Neural cell (in vitro differentiated cells): Measurements from ENCODE around the gene RASSF8. TPM values are rescaled to one million over a fixed set of nuclear protein-coding genes. Genes with fewer than 3 reads are reported as not detected.

ENCODE experiments used
- H2AFZ ChIP-seq: fragments of 200-600, 300-800 bp; sonication (generic), shearing (Covaris generic); 2 replicates; pipeline ENCODE4 v1.6.0; 2014; ENCODE audit warnings: low read depth, mild to moderate bottlenecking, antibody characterized with exemption, low read length, moderate library complexity
- H3F3A ChIP-seq: fragments of 200-600 bp; shearing (Covaris generic); 2 replicates; pipeline ENCODE4 v1.6.1; 2016; ENCODE audit warnings: mild to moderate bottlenecking, moderate library complexity, mixed read lengths, antibody characterized with exemption, low read length; ENCODE audit not compliant: insufficient read depth, poor library complexity, severe bottlenecking
- H3K27ac ChIP-seq: fragments of 200-600, 300-800 bp; sonication (generic), shearing (Covaris generic); 2 replicates; pipeline ENCODE4 v1.5.1; 2014; ENCODE audit warnings: mild to moderate bottlenecking, low read length, moderate library complexity
- H3K27me3 ChIP-seq: fragments of 300-800, 200-600 bp; sonication (generic), shearing (Covaris generic); 2 replicates; pipeline ENCODE4 v1.6.0; 2014; ENCODE audit warnings: mild to moderate bottlenecking, low read depth, low read length, moderate library complexity; ENCODE audit not compliant: insufficient read depth
- H3K36me3 ChIP-seq: fragments of 300-800, 200-600 bp; sonication (generic), shearing (Covaris generic); 2 replicates; pipeline ENCODE4 v1.5.1; 2014; ENCODE audit warnings: mild to moderate bottlenecking, antibody characterized with exemption, low read length, moderate library complexity; ENCODE audit not compliant: insufficient read depth
- H3K4me2 ChIP-seq: fragments of 300-800, 200-600 bp; sonication (generic), shearing (Covaris generic); 2 replicates; pipeline ENCODE4 v1.6.0; 2014; ENCODE audit warnings: mild to moderate bottlenecking, low read length
- H3K4me3 ChIP-seq: fragments of 300-800, 200-600 bp; sonication (generic), shearing (Covaris generic); 2 replicates; pipeline ENCODE4 v1.5.1; 2014; ENCODE audit warnings: mild to moderate bottlenecking, low read length, moderate library complexity
- H3K79me2 ChIP-seq: fragments of 200-600 bp; shearing (Covaris generic); replicated peaks from 2 replicates; pipeline ENCODE4 v1.6.0; 2014; ENCODE audit warnings: mild to moderate bottlenecking, low read length, moderate library complexity; ENCODE audit not compliant: insufficient read depth
- H3K9ac ChIP-seq: fragments of 300-800, 200-600 bp; sonication (generic), shearing (Covaris generic); 2 replicates; pipeline ENCODE4 v1.6.1; 2016; ENCODE audit warnings: mild to moderate bottlenecking, low read length, mixed read lengths
- H3K9me2 ChIP-seq: fragments of 200-600 bp; shearing (Covaris generic); 2 replicates; pipeline ENCODE4 v1.6.1; 2016; ENCODE audit warnings: mild to moderate bottlenecking, low read length, mixed read lengths; ENCODE audit not compliant: insufficient read depth
- H3K9me3 ChIP-seq: fragments of 200-600, 300-800 bp; sonication (generic), shearing (Covaris generic); 2 replicates; pipeline ENCODE4 v1.6.1; 2016; ENCODE audit warnings: mild to moderate bottlenecking, mixed run types, low read length, moderate library complexity, mixed read lengths
- H4K20me1 ChIP-seq: fragments of 200-600 bp; shearing (Covaris generic); 2 replicates; pipeline ENCODE4 v1.6.1; 2016; ENCODE audit warnings: mild to moderate bottlenecking, mixed run types; ENCODE audit not compliant: insufficient read depth
- EP300 ChIP-seq: fragments of 450-650 bp; conservative IDR thresholded peaks from 2 replicates; pipeline ENCODE4 v1.6.1; 2014; ENCODE audit warnings: antibody characterized with exemption, mild to moderate bottlenecking, moderate library complexity; ENCODE audit not compliant: poor library complexity, severe bottlenecking
- EZH2 ChIP-seq: fragments of 200-600, 300-800 bp; shearing (Covaris generic), sonication (generic); IDR thresholded peaks from 2 replicates; pipeline ENCODE4 v1.6.1; 2014; ENCODE audit warnings: antibody characterized with exemption, low read length, borderline replicate concordance, mild to moderate bottlenecking; ENCODE audit not compliant: insufficient read depth, poor library complexity, severe bottlenecking
- MXI1 ChIP-seq: fragments of 450-650 bp; conservative IDR thresholded peaks from 2 replicates; pipeline ENCODE4 v1.6.1; 2014; ENCODE audit warnings: antibody characterized with exemption, mild to moderate bottlenecking; ENCODE audit not compliant: poor library complexity, severe bottlenecking
- POLR2AphosphoS5 ChIP-seq: IDR thresholded peaks from 2 replicates; pipeline ENCODE4 v1.6.1; 2012
- RAD21 ChIP-seq: fragments of 450-650 bp; conservative IDR thresholded peaks from 2 replicates; pipeline ENCODE4 v1.6.1; 2014; ENCODE audit warnings: antibody characterized with exemption, mild to moderate bottlenecking, moderate library complexity
- SMC3 ChIP-seq: fragments of 450-650 bp; conservative IDR thresholded peaks from 2 replicates; pipeline ENCODE4 v1.6.1; 2014; ENCODE audit warnings: antibody characterized with exemption, mild to moderate bottlenecking, moderate library complexity; ENCODE audit not compliant: poor library complexity
- TAF1 ChIP-seq: IDR thresholded peaks from 2 replicates; pipeline ENCODE4 v1.6.1; 2012; ENCODE audit warnings: low read depth
- polyA plus RNA-seq: library from polyadenylated mRNA; depleted of rRNA; stranded (reverse); fragments of >200 nt; gene quantifications from 2 replicates; pipeline ENCODE4 v1.2.3, GENCODE V29; 2014
- TF ChIP-seq, protein P1 (sequence below): IDR thresholded peaks from 2 replicates; pipeline ENCODE4 v1.6.1; 2012; ENCODE audit warnings: borderline replicate concordance
- TF ChIP-seq, protein P2 (sequence below): fragments of 450-650 bp; IDR thresholded peaks from 2 replicates; pipeline ENCODE4 v1.5.1; 2014; ENCODE audit warnings: antibody characterized with exemption, mild to moderate bottlenecking, moderate library complexity; ENCODE audit not compliant: poor library complexity, severe bottlenecking

The RASSF8 gene
- polyA plus RNA-seq, 1 donor from 2014 or later, result 11.4 TPM

DNA sequence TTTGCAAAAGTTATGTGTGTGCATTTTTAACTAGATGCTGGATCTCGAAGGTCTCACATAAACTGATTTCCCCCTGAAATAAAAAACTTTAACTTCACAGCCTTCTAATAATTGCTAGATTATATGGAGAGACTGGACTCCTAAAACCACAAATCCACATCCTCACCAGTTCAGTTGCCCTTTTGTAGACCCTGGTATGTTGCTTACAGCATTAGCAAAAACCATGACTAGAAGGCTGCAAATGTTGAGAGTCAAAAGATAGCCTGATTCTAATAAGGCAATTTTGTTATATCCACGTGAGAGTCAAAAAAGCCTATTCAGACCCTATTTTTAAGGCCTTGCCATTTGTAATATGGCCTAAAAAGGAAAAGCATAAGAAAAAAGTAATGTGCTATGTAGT lies 37.4 kb downstream of the RASSF8 start:
- H2AFZ ChIP-seq, result no peak overlapping the region
- H3K9me2 ChIP-seq, result no peaks in the 10 kb centered on the region
- no peak overlapping the region for H3K9ac ChIP-seq
- no peak overlapping the region for H3K4me2 ChIP-seq
- H3K36me3 ChIP-seq, result no peaks in the 10 kb centered on the region
- no peaks in the 10 kb centered on the region for H4K20me1 ChIP-seq
- no peak overlapping the region for H3K4me3 ChIP-seq
- no peak overlapping the region for H3K27ac ChIP-seq
- TF ChIP-seq EP300 (no peak), TAF1 (no peak), POLR2AphosphoS5 (no peak), MXI1 (no peak), EZH2 (no peak), SMC3 (no peak), RAD21 (no peak)
- TF ChIP-seq, protein P1, sequence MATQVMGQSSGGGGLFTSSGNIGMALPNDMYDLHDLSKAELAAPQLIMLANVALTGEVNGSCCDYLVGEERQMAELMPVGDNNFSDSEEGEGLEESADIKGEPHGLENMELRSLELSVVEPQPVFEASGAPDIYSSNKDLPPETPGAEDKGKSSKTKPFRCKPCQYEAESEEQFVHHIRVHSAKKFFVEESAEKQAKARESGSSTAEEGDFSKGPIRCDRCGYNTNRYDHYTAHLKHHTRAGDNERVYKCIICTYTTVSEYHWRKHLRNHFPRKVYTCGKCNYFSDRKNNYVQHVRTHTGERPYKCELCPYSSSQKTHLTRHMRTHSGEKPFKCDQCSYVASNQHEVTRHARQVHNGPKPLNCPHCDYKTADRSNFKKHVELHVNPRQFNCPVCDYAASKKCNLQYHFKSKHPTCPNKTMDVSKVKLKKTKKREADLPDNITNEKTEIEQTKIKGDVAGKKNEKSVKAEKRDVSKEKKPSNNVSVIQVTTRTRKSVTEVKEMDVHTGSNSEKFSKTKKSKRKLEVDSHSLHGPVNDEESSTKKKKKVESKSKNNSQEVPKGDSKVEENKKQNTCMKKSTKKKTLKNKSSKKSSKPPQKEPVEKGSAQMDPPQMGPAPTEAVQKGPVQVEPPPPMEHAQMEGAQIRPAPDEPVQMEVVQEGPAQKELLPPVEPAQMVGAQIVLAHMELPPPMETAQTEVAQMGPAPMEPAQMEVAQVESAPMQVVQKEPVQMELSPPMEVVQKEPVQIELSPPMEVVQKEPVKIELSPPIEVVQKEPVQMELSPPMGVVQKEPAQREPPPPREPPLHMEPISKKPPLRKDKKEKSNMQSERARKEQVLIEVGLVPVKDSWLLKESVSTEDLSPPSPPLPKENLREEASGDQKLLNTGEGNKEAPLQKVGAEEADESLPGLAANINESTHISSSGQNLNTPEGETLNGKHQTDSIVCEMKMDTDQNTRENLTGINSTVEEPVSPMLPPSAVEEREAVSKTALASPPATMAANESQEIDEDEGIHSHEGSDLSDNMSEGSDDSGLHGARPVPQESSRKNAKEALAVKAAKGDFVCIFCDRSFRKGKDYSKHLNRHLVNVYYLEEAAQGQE, result no peak
- TF ChIP-seq, protein P2, sequence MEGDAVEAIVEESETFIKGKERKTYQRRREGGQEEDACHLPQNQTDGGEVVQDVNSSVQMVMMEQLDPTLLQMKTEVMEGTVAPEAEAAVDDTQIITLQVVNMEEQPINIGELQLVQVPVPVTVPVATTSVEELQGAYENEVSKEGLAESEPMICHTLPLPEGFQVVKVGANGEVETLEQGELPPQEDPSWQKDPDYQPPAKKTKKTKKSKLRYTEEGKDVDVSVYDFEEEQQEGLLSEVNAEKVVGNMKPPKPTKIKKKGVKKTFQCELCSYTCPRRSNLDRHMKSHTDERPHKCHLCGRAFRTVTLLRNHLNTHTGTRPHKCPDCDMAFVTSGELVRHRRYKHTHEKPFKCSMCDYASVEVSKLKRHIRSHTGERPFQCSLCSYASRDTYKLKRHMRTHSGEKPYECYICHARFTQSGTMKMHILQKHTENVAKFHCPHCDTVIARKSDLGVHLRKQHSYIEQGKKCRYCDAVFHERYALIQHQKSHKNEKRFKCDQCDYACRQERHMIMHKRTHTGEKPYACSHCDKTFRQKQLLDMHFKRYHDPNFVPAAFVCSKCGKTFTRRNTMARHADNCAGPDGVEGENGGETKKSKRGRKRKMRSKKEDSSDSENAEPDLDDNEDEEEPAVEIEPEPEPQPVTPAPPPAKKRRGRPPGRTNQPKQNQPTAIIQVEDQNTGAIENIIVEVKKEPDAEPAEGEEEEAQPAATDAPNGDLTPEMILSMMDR, result no peak
- H3K27me3 ChIP-seq, result no peaks in the 10 kb centered on the region
- H3F3A ChIP-seq, result no peaks in the 10 kb centered on the region
- H3K9me3 ChIP-seq, result no peaks in the 10 kb centered on the region
- peaks cover 32% of the 10 kb centered on the region for H3K79me2 ChIP-seq

DNA sequence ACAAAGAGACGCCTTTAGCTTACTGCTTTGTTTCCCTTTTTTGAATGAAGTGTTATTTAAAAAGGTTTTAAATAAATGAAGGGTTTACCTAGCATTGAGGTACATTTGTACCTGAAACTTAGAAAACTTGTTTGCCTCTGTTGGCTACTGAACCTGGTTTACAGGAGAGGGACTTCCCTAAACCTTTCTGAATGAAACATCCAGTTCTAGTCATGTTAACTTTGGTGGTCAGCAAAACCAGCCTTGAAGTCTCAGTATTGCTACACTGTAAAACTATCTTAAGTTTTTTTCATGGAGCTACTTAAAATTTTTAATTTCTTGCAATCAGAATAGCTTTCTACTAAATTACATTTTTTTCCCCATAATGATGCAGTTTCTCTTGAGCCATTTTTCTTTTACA lies 38.2 kb downstream of the RASSF8 start:
- H3K79me2 ChIP-seq, result peaks cover 26% of the 10 kb centered on the region
- H3K27me3 ChIP-seq, result no peaks in the 10 kb centered on the region
- H3F3A ChIP-seq, result no peaks in the 10 kb centered on the region
- no peak overlapping the region for H3K4me3 ChIP-seq
- H3K27ac ChIP-seq, result no peak overlapping the region
- no peaks in the 10 kb centered on the region for H4K20me1 ChIP-seq
- H3K4me2 ChIP-seq, result no peak overlapping the region
- H3K9ac ChIP-seq, result no peak overlapping the region
- TF ChIP-seq TAF1, result no peak
- TF ChIP-seq EP300, result no peak
- no peak for TF ChIP-seq MXI1
- no peak for TF ChIP-seq EZH2
- no peak for TF ChIP-seq SMC3
- TF ChIP-seq RAD21, result no peak
- TF ChIP-seq, protein P1, result no peak
- no peak for TF ChIP-seq POLR2AphosphoS5
- TF ChIP-seq, protein P2, result no peak
- no peaks in the 10 kb centered on the region for H3K36me3 ChIP-seq
- no peak overlapping the region for H2AFZ ChIP-seq
- H3K9me2 ChIP-seq, result no peaks in the 10 kb centered on the region
- H3K9me3 ChIP-seq, result no peaks in the 10 kb centered on the region
